Measurements from ENCODE around the gene HTR3A.
A peak's percentile ranks its signal among the peaks of the same experiment; 100 is the strongest.

Gene HTR3A

GRCh38 chr11:114016986-114017385 is 42.1 kb downstream of the HTR3A start:
- DNase-seq (ENCODE audit: low spot score) = no peak
- no peak overlapping the region for H3K4me3 ChIP-seq
- TF ChIP-seq CTCF (IDR thresholded peaks at IDR 0.05) = no peak
- H3K27ac ChIP-seq = no peak overlapping the region

GRCh38 chr11:114017723-114018122 is 42.8 kb downstream of the HTR3A start:
- no peak overlapping the region for H3K27ac ChIP-seq
- H3K4me3 ChIP-seq = no peak overlapping the region
- DNase-seq (ENCODE audit: low spot score) = no peak
- TF ChIP-seq CTCF (IDR thresholded peaks at IDR 0.05) = no peak

GRCh38 chr11:114019046-114019445 is 44.1 kb downstream of the HTR3A start:
- H3K4me3 ChIP-seq = no peak overlapping the region
- no peak for TF ChIP-seq CTCF (IDR thresholded peaks at IDR 0.05)
- H3K27ac ChIP-seq = no peak overlapping the region
- DNase-seq (ENCODE audit: low spot score) = no peak

GRCh38 chr11:114019574-114019973 is 44.7 kb downstream of the HTR3A start:
- H3K4me3 ChIP-seq = no peak overlapping the region
- no peak for DNase-seq (ENCODE audit: low spot score)
- H3K27ac ChIP-seq = no peak overlapping the region
- TF ChIP-seq CTCF (IDR thresholded peaks at IDR 0.05) = no peak

GRCh38 chr11:114025329-114025907 is 50.5 kb downstream of the HTR3A start:
- Histone ChIP-seq H3K27ac (peak overlapping the region; percentile 26 to 38), H3K4me3 (no peak overlapping the region)
- TF ChIP-seq CTCF (IDR thresholded peaks at IDR 0.05) = no peak
- no peak for DNase-seq (ENCODE audit: low spot score)

GRCh38 chr11:114026355-114026754 is 51.4 kb downstream of the HTR3A start:
- H3K27ac ChIP-seq = peak overlapping the region in 1 of 2 donors; percentile 38
- no peak for DNase-seq (ENCODE audit: low spot score)
- H3K4me3 ChIP-seq = no peak overlapping the region
- no peak for TF ChIP-seq CTCF (IDR thresholded peaks at IDR 0.05)

- no peak for DNase-seq (ENCODE audit: low spot score)
- H3K4me3 ChIP-seq = no peak overlapping the region
- no peak for TF ChIP-seq CTCF (IDR thresholded peaks at IDR 0.05)
- H3K27ac ChIP-seq = no peak overlapping the region
Measured at GRCh38 chr11:114027391-114027790, 52.5 kb downstream of the HTR3A start.
